Measurements from ENCODE around the gene UBE2I.

- TF ChIP-seq CTCF (conservative IDR thresholded peaks at IDR 0.05; ENCODE audit: low read length), result no peak
- TF ChIP-seq EZH2phosphoT487 (IDR thresholded peaks at IDR 0.05; ENCODE audit: borderline replicate concordance, low read depth, low read length), result no peak
Measured at GRCh38 chr16:1271380-1271723, 38.1 kb upstream of the UBE2I start.

Measured in OCI-LY7 (cell line).